ENCODE data around the gene TMPRSS4. TPM values are rescaled to one million over a fixed set of nuclear protein-coding genes. Genes with fewer than 3 reads are reported as not detected.
A peak's percentile ranks its signal among the peaks of the same experiment; 100 is the strongest.

TMPRSS4 gene
- total RNA-seq, 2 experiments from 2014 or later: not detected

DNA sequence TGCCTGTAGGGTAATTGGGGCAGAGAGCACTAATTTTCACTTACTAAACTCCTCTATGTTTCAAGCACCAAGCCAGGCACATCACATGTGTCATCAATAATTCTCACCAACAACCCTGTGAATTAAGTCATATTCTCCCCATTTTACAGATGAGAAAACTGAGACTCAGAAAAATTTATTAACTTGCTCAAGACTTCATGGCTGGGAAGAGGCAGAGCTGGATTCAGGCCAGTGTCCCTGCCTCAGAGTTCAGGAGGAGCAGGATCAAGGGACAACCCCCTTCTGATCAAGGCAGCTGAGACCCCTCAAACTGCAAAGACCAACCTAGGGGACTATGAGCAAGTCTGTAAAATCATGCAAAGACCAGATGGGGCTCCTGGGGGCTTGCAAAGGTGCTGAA lies 7.8 kb downstream of the TMPRSS4 start:
- intact Hi-C loops (cut with DNase I, micrococcal nuclease): no loop called here
- Histone ChIP-seq H3K9me3 (ENCODE audit: control insufficient read depth in 1 of 2, insufficient read depth in 1 of 2, low read length in 2 of 2) (peaks cover 19 to 22% of the 10 kb centered on the region in 2 experiments), H3K27ac (ENCODE audit: low read depth in 1 of 2, low read length in 2 of 2) (no peak overlapping the region), H3K36me3 (ENCODE audit: insufficient read depth, low read length) (no peaks in the 10 kb centered on the region), H3K4me3 (ENCODE audit: low read length) (no peak overlapping the region), H3K27me3 (ENCODE audit: control insufficient read depth in 1 of 2, insufficient read depth in 2 of 2, low read length in 2 of 2) (peaks cover 3 to 8% of the 10 kb centered on the region in 2 experiments), H3K4me1 (ENCODE audit: insufficient read depth, low read length) (no peaks in the 10 kb centered on the region)
- ATAC-seq (ENCODE audit: poor library complexity) (no peak), DNase-seq (no peak)
- peaks cover 2% of the 10 kb centered on the region for H3K9me3 Mint-ChIP-seq
- ChIA-PET POLR2A (no interaction called here), CTCF (no interaction called here)
- TF ChIP-seq, protein P1, sequence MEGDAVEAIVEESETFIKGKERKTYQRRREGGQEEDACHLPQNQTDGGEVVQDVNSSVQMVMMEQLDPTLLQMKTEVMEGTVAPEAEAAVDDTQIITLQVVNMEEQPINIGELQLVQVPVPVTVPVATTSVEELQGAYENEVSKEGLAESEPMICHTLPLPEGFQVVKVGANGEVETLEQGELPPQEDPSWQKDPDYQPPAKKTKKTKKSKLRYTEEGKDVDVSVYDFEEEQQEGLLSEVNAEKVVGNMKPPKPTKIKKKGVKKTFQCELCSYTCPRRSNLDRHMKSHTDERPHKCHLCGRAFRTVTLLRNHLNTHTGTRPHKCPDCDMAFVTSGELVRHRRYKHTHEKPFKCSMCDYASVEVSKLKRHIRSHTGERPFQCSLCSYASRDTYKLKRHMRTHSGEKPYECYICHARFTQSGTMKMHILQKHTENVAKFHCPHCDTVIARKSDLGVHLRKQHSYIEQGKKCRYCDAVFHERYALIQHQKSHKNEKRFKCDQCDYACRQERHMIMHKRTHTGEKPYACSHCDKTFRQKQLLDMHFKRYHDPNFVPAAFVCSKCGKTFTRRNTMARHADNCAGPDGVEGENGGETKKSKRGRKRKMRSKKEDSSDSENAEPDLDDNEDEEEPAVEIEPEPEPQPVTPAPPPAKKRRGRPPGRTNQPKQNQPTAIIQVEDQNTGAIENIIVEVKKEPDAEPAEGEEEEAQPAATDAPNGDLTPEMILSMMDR (IDR thresholded peaks at IDR 0.05): no peak
- no peaks in the 10 kb centered on the region for H3K4me1 Mint-ChIP-seq (ENCODE audit: low read depth)
- H3K27ac Mint-ChIP-seq: no peak overlapping the region
- no peak overlapping the region for H3K4me3 Mint-ChIP-seq
- no peaks in the 10 kb centered on the region for H3K27me3 Mint-ChIP-seq
- no peaks in the 10 kb centered on the region for H3K36me3 Mint-ChIP-seq (ENCODE audit: low read depth)

DNA sequence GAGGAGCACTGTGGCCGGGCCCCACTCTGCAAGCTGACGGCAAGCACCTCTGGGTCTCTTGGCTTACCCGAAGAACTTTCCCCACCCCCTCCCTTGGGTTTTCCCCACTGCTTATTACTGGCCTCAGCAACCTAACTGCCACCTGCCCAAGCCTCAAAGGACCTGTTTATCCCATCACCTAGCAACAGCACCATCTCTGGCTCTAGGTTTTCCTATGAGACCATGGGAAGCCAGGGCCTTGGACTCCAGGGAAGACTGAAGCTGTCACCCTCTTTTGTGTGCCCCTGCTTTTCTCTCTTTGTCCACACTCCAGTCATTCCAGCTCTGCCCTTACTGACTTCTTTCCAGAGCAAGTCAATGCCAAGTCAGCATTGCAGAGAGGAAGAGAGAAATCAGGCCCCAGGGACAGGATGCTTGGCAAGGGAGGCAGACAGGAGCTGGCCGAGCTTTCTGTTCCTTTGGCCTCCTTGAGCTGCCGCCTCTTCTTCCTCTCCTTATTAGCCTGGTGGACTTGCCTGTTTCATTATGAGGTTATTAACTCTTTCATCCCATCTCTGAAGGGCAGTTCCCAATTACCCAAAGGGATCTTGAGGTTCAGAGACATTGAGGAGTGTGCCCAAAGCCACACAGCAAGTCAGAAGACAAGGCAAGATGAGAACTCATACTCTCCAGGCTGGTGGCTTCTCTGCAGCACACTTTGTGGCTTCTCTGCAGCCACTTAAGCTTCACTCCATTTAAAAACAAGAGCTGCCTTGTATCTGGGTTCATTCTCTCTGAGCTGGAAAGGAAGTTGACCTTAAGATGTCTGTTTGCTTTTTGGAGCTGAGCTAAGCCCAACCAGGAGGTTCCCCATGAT lies 10.3 kb downstream of the TMPRSS4 start, which contains the start of gene SMIM35:
SMIM35 (minus strand) TSS at position 51 of the 856 bp plus-strand sequence. CDS start 206 bp downstream, outside the sequence.
- Mint-ChIP-seq H3K27me3 (peaks cover 10% of the 10 kb centered on the region), H3K4me3 (no peak within 1 kb of the TSS), H3K9me3 (peaks cover 2% of the 10 kb centered on the region), H3K4me1 (ENCODE audit: low read depth) (no peaks in the 10 kb centered on the region), H3K27ac (no peak within 1 kb of the TSS), H3K36me3 (ENCODE audit: low read depth) (no peaks in the 10 kb centered on the region)
- CTCF ChIA-PET: no interaction called here
- ATAC-seq (ENCODE audit: poor library complexity): no peak
- Histone ChIP-seq H3K9me3 (ENCODE audit: control insufficient read depth in 1 of 2, insufficient read depth in 1 of 2, low read length in 2 of 2) (peaks cover 19 to 22% of the 10 kb centered on the region in 2 experiments), H3K27me3 (ENCODE audit: control insufficient read depth in 1 of 2, insufficient read depth in 2 of 2, low read length in 2 of 2) (peaks cover 3 to 8% of the 10 kb centered on the region in 2 experiments), H3K4me1 (ENCODE audit: insufficient read depth, low read length) (no peaks in the 10 kb centered on the region), H3K4me3 (ENCODE audit: low read length) (no peak within 1 kb of the TSS), H3K27ac (ENCODE audit: low read depth in 1 of 2, low read length in 2 of 2) (no peak within 1 kb of the TSS), H3K36me3 (ENCODE audit: insufficient read depth, low read length) (no peaks in the 10 kb centered on the region)
- TF ChIP-seq, protein P1 (IDR thresholded peaks at IDR 0.05): no peak
- intact Hi-C loops (cut with DNase I, micrococcal nuclease): no loop called here
- DNase-seq: no peak
- POLR2A ChIA-PET: no interaction called here

DNA sequence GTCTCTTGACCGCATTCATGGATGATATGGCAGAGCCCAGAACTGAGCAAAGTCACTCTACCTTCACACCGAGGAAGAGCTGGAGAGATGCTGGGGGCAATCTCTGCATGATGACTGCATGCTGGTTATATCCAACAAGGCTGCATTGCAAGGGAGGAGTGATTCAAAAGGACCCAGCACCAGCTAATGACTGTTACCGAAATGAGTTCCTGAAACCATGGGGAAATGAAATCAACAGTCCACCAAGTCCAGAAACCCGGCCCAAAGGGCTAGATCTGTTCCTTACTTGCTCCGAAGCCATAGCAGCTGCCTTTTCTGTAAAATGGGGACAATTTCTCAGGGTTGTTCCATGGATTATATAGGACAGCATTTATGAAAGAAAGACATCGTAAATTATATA lies 11.1 kb downstream of the TMPRSS4 start:
- DNase-seq (peak in 2 of 14 experiments; percentile 26 to 27), ATAC-seq (ENCODE audit: poor library complexity) (no peak)
- intact Hi-C loops (cut with DNase I, micrococcal nuclease): no loop called here
- no peaks in the 10 kb centered on the region for H3K36me3 Mint-ChIP-seq (ENCODE audit: low read depth)
- H3K4me1 ChIP-seq (ENCODE audit: insufficient read depth, low read length): no peaks in the 10 kb centered on the region
- H3K9me3 Mint-ChIP-seq: peaks cover 2% of the 10 kb centered on the region
- CTCF ChIA-PET: no interaction called here
- TF ChIP-seq, protein P1 (IDR thresholded peaks at IDR 0.05): no peak
- no peaks in the 10 kb centered on the region for H3K36me3 ChIP-seq (ENCODE audit: insufficient read depth, low read length)
- H3K4me3 ChIP-seq (ENCODE audit: low read length): no peak overlapping the region
- peaks cover 10% of the 10 kb centered on the region for H3K27me3 Mint-ChIP-seq
- peaks cover 19 to 22% of the 10 kb centered on the region in 2 experiments for H3K9me3 ChIP-seq (ENCODE audit: control insufficient read depth in 1 of 2, insufficient read depth in 1 of 2, low read length in 2 of 2)
- no peak overlapping the region for H3K27ac Mint-ChIP-seq
- POLR2A ChIA-PET: no interaction called here
- H3K27ac ChIP-seq (ENCODE audit: low read depth in 1 of 2, low read length in 2 of 2): no peak overlapping the region
- H3K4me3 Mint-ChIP-seq: no peak overlapping the region
- H3K4me1 Mint-ChIP-seq (ENCODE audit: low read depth): no peaks in the 10 kb centered on the region
- peaks cover 3 to 8% of the 10 kb centered on the region in 2 experiments for H3K27me3 ChIP-seq (ENCODE audit: control insufficient read depth in 1 of 2, insufficient read depth in 2 of 2, low read length in 2 of 2)

Data from CD4-positive, alpha-beta T cell (primary cell).